Smooth muscle cell (in vitro differentiated cells): ENCODE results near the gene ANO3. TPM values are rescaled to one million over a fixed set of nuclear protein-coding genes. Genes with fewer than 3 reads are reported as not detected.

Experiments
- DNase-seq: peaks from one replicate; lab custom pipeline; 2025; ENCODE audit not compliant: unreplicated experiment; lab: John Stamatoyannopoulos, UW
- H2AFZ ChIP-seq: fragments of 200-600 bp; sonication (generic); 2 replicates; pipeline ENCODE4 v1.6.0; 2016; ENCODE audit warnings: antibody characterized with exemption, low read depth, mild to moderate bottlenecking
- H3F3A ChIP-seq: fragments of 200-600 bp; sonication (generic); 2 replicates; pipeline ENCODE4 v1.6.0; 2017; ENCODE audit warnings: antibody characterized with exemption, low read depth
- H3K27ac ChIP-seq: fragments of 200-600 bp; sonication (generic); 2 replicates; pipeline ENCODE4 v1.5.1; 2016; ENCODE audit warnings: low read depth, mild to moderate bottlenecking
- H3K27me3 ChIP-seq: fragments of 200-600 bp; sonication (generic); 2 replicates; pipeline ENCODE4 v1.6.1; 2016; ENCODE audit warnings: low read depth, mild to moderate bottlenecking
- H3K36me3 ChIP-seq: fragments of 200-600 bp; sonication (generic); 2 replicates; pipeline ENCODE4 v1.5.1; 2016; ENCODE audit warnings: low read depth
- H3K4me1 ChIP-seq: fragments of 200-600 bp; sonication (generic); 2 replicates; pipeline ENCODE4 v1.5.1; 2016; ENCODE audit warnings: low read depth
- H3K4me2 ChIP-seq: fragments of 200-600 bp; sonication (generic); 2 replicates; pipeline ENCODE4 v1.6.0; 2016; ENCODE audit warnings: mild to moderate bottlenecking
- H3K4me3 ChIP-seq: fragments of 200-600 bp; sonication (generic); 2 replicates; pipeline ENCODE4 v1.5.1; 2016; ENCODE audit warnings: mild to moderate bottlenecking
- H3K79me2 ChIP-seq: fragments of 200-600 bp; sonication (generic); 2 replicates; pipeline ENCODE4 v1.6.0; 2016; ENCODE audit warnings: low read depth, mild to moderate bottlenecking
- H3K9ac ChIP-seq: fragments of 200-600 bp; sonication (generic); 2 replicates; pipeline ENCODE4 v1.6.0; 2016; ENCODE audit warnings: low read depth
- H3K9me3 ChIP-seq: fragments of 200-600 bp; sonication (generic); replicated peaks from 2 replicates; pipeline ENCODE4 v1.5.1; 2016; ENCODE audit warnings: low read depth
- H4K20me1 ChIP-seq: fragments of 200-600 bp; sonication (generic); 2 replicates; pipeline ENCODE4 v1.6.0; 2016; ENCODE audit warnings: low read depth
- CTCF ChIP-seq: fragments of 200-600 bp; sonication (generic); IDR thresholded peaks from 2 replicates; pipeline ENCODE4 v1.5.1; 2017; ENCODE audit warnings: borderline replicate concordance, mild to moderate bottlenecking, antibody characterized with exemption; ENCODE audit not compliant: insufficient read depth, poor library complexity, severe bottlenecking
- WGBS: methylation state at CpG from one replicate; pipeline ENCODE4 v1.1.7; 2016; ENCODE audit warnings: low lambda C conversion rate; 5-methylcytosine and 5-hydroxymethylcytosine counted together
- polyA plus RNA-seq: library from polyadenylated mRNA; unstranded; fragments of >200 nt; fragmentation: Nextera tagmentation; extraction: Ambion mirVana; gene quantifications from 2 replicates; pipeline ENCODE4 v1.2.1, GENCODE V29; 2016
- total RNA-seq: library from RNA; depleted of rRNA; stranded (reverse); fragments of >200 nt; gene quantifications from 2 replicates; pipeline ENCODE4 v1.2.3, GENCODE V29; 2014

The ANO3 gene
- total and polyA plus RNA-seq, 2 experiments from 2014 or later, result 0.13 TPM; not detected in 1

GRCh38 chr11:26537341-26537740, 205.4 kb downstream of the ANO3 start:
- Histone ChIP-seq H3K9ac (no peak overlapping the region), H3K27me3 (peaks cover 4% of the 10 kb centered on the region), H3K27ac (no peak overlapping the region), H3K4me3 (no peak overlapping the region), H3K9me3 (no peaks in the 10 kb centered on the region), H3K4me2 (no peak overlapping the region), H2AFZ (no peak overlapping the region), H3K36me3 (no peaks in the 10 kb centered on the region), H3K79me2 (no peaks in the 10 kb centered on the region), H4K20me1 (no peaks in the 10 kb centered on the region), H3K4me1 (no peaks in the 10 kb centered on the region), H3F3A (no peaks in the 10 kb centered on the region)
- 94% methylated on average over 4 of the region's 4 CpGs for WGBS
- no peak for TF ChIP-seq CTCF
- DNase-seq, result no peak

DNA sequence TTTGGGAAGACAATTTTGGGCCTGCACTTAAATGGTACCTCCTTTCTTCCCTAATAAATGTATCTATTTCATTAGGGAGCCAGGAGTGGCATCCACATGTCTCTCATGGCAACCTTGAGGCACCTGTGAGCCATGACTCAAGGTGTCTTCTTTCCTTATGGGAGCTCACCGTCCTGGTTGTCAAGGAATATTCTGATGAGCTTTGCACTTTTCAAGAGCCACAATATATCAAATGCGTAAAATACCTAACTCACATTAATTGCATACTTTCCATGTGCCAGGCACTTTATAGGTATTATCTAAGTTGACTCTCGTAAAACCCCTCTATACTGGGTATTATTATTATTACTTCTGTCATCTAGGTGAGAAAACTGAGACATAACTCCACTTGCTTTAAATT, 207.6 kb downstream of the ANO3 start:
- no peak overlapping the region for H2AFZ ChIP-seq
- no peaks in the 10 kb centered on the region for H3K79me2 ChIP-seq
- no peak overlapping the region for H3K4me3 ChIP-seq
- DNase-seq, result no peak
- no peaks in the 10 kb centered on the region for H3K36me3 ChIP-seq
- no peaks in the 10 kb centered on the region for H3K4me1 ChIP-seq
- no peaks in the 10 kb centered on the region for H3F3A ChIP-seq
- no peak overlapping the region for H3K27ac ChIP-seq
- no peak for TF ChIP-seq CTCF
- WGBS, result 93% methylated on average over 3 of the region's 3 CpGs
- no peaks in the 10 kb centered on the region for H4K20me1 ChIP-seq
- no peak overlapping the region for H3K4me2 ChIP-seq
- H3K9ac ChIP-seq, result no peak overlapping the region
- H3K27me3 ChIP-seq, result no peaks in the 10 kb centered on the region
- H3K9me3 ChIP-seq, result no peaks in the 10 kb centered on the region

GRCh38 chr11:26541870-26542269, 209.9 kb downstream of the ANO3 start:
- H3K9ac ChIP-seq, result no peak overlapping the region
- no peak overlapping the region for H3K4me3 ChIP-seq
- H3K27me3 ChIP-seq, result peaks cover 4% of the 10 kb centered on the region
- no peak for DNase-seq
- TF ChIP-seq CTCF, result no peak
- no peak overlapping the region for H3K27ac ChIP-seq
- H3K4me2 ChIP-seq, result no peak overlapping the region
- no peaks in the 10 kb centered on the region for H3K9me3 ChIP-seq
- no peaks in the 10 kb centered on the region for H3K36me3 ChIP-seq
- no peaks in the 10 kb centered on the region for H3K4me1 ChIP-seq
- WGBS, result 87% methylated on average over 2 of the region's 2 CpGs
- no peak overlapping the region for H2AFZ ChIP-seq
- H3K79me2 ChIP-seq, result no peaks in the 10 kb centered on the region
- no peaks in the 10 kb centered on the region for H4K20me1 ChIP-seq
- H3F3A ChIP-seq, result no peaks in the 10 kb centered on the region

GRCh38 chr11:26549176-26549575, 217.2 kb downstream of the ANO3 start:
- H3K27ac ChIP-seq, result no peak overlapping the region
- no peak overlapping the region for H2AFZ ChIP-seq
- no peak overlapping the region for H3K4me3 ChIP-seq
- TF ChIP-seq CTCF, result no peak
- no peak for DNase-seq
- H3K4me2 ChIP-seq, result no peak overlapping the region
- H3K27me3 ChIP-seq, result peaks cover 4% of the 10 kb centered on the region
- H3K36me3 ChIP-seq, result no peaks in the 10 kb centered on the region
- H3K9me3 ChIP-seq, result no peaks in the 10 kb centered on the region
- H3K9ac ChIP-seq, result no peak overlapping the region
- H3F3A ChIP-seq, result no peaks in the 10 kb centered on the region
- H3K79me2 ChIP-seq, result no peaks in the 10 kb centered on the region
- H4K20me1 ChIP-seq, result no peaks in the 10 kb centered on the region
- 48% methylated on average over 2 of the region's 2 CpGs for WGBS
- no peaks in the 10 kb centered on the region for H3K4me1 ChIP-seq
